Measurements from ENCODE around the gene FOXF1.

DNA sequence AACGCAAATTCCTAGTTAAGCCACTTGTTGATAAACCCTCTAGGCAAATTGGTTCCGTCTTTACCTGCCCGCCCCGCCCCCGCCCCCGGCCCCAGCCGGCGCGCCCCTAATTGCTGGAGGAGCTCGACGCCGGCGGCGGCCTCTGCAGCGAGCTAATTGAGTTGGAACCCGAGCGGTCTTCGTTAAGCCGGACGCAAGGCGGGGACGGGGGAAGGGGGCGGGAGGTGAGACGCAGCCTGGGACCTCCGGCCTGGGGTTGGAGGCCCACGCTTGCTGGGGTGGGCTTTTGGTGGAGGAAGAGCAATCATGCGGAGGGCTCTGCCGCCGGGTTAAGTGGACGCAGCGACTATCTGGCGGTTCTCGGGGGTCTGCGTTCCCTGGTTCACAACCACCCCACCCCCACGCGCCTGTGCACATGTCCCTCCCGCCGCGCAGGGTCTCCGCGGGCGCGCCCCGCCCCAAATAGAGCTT, 12.7 kb upstream of the FOXF1 start:
- TF ChIP-seq, protein P1, sequence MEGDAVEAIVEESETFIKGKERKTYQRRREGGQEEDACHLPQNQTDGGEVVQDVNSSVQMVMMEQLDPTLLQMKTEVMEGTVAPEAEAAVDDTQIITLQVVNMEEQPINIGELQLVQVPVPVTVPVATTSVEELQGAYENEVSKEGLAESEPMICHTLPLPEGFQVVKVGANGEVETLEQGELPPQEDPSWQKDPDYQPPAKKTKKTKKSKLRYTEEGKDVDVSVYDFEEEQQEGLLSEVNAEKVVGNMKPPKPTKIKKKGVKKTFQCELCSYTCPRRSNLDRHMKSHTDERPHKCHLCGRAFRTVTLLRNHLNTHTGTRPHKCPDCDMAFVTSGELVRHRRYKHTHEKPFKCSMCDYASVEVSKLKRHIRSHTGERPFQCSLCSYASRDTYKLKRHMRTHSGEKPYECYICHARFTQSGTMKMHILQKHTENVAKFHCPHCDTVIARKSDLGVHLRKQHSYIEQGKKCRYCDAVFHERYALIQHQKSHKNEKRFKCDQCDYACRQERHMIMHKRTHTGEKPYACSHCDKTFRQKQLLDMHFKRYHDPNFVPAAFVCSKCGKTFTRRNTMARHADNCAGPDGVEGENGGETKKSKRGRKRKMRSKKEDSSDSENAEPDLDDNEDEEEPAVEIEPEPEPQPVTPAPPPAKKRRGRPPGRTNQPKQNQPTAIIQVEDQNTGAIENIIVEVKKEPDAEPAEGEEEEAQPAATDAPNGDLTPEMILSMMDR (IDR thresholded peaks at IDR 0.05) = no peak
- TF ChIP-seq POLR2A (IDR thresholded peaks at IDR 0.05) = no peak

All from right lobe of liver (tissue), 4 donors.